SW480 (cell line): ENCODE results near the gene MPST.

ENCODE experiments used
- DNase-seq: peaks from one replicate; pipeline ENCODE4 v3.0.0-alpha.2; 2016; ENCODE audit warnings: low spot score

MPST gene

DNA sequence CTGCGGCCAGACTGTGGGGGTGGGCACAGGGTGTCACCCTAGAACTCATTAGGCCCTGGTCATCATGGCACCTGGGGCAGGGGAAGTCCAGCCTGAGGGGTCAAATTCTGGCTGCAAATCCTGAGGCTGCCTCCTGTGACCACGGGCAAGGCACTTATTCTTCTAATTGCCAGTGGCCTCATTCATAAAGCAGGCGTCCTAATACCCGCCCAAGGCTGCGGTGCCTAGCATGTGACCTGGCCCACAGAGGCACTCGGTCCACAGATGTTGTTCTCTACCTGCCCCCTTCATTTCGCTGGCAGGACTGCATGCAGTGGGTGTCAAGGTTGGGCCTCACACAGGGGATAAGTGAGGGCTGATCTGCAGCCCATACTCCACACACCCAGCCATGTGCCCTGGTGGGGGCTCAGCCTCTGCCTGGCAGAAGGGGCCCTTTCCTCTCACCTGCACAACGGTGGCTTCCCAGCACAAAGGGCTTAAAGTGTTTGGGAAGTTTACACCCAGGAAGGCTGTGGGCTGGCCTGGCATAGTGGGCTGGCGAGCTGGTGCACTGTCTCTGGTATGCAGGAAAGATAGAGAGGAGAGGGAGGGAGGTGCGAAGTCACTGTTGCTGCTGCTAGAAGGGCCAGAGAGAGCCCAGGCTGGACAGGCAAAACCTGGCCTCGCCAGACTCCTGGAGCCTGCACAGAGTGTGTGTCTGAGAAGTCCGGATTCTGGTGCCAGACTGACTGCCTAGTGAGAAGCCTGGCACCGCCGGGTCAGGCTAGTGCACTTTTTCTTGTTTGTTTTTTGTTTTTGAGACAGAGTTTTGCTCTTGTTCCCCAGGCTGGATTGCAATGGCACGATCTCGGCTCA lies 3.2 kb downstream of the MPST start:
- DNase-seq: no peak

DNA sequence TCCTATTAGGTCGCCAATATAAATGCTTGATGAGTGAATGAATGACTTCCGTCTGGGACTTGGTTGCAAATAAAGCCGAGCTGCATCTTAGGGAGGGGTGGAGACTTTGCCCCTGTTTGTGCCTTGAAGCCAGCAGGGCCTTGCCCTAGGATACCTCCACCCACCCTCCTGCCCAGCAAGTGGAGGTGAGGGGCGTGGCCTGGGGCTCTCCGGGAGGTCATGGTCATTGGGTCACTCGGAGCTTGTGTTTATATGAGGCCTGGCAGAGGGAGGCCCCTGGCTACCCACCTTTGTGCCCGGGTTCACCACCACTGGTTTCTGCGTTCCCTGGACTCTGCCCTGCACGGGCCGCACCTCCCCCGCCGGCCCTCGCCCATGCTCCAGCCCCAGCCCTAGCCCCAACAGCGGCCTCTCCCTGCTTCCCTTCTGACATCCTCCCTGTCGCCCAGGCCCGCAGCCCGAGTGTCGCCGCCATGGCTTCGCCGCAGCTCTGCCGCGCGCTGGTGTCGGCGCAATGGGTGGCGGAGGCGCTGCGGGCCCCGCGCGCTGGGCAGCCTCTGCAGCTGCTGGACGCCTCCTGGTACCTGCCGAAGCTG lies 4.3 kb downstream of the MPST start:
- no peak for DNase-seq

DNA sequence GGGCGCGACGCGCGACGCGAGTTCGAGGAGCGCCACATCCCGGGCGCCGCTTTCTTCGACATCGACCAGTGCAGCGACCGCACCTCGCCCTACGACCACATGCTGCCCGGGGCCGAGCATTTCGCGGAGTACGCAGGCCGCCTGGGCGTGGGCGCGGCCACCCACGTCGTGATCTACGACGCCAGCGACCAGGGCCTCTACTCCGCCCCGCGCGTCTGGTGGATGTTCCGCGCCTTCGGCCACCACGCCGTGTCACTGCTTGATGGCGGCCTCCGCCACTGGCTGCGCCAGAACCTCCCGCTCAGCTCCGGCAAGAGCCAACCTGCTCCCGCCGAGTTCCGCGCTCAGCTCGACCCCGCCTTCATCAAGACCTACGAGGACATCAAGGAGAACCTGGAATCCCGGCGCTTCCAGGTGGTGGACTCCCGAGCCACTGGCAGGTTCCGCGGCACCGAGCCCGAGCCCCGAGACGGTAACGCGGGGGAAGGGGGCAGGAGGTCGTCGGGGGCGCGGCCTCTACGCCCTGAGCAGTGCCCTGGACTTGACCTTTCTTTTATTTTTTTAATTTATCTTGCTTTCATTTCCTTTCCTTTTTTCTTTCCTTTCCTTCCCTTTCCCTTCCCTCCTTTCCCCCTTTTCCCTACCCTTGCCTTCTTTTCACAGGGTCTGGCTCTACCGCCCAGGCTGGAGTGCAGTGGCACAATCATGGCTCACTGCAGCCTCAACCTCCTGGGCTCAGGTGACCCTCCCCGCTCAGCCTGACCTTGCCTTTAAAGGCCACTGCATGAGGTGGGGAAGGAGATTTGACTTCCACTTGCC lies 5.0 kb downstream of the MPST start:
- no peak for DNase-seq

DNA sequence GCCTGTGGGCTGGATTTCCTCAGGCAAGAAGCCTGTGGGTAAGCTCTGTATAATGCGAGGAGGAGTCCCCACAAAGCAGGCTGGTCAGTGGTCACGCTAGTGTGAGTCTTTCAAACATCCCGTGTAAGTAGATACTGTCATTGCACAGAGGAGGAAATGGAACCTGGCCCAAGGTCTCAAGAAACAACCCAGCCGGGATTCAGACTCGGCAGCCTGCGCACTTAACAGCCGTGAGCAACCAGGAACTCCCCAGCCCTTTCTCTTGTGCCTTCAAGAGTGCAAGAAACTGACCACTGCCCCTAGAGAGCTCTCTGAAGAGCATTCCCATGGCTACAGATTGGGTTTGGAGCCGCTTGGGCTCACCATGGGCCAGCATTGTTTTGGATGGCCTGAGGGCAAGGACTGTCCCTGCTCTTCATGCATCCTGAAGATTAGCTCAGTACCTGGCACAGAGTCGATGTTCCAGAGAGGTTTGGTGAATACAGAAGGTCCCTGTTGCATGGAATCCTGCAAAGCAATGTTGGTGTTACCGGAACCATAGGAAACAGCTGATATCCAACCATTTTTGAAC lies 6.0 kb downstream of the MPST start:
- DNase-seq: no peak

DNA sequence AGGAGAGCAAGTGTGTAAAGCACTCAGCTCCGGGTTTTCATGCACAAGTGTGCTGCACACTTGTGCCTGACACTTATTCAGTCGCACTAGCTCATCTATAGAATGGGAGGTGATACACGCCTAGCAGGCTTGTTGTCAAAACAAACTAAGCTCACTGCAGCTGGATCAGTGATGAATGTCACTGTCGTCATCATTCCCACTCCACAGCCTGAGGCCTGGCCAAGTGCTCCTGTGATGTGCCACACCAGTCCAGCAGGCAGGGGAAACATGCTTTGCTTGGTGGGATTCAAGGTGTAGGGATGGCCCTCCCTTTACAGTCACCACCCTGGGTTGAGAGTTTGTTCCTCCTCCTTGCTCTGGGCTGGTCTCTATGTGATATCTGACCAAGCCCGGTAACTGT lies 6.8 kb downstream of the MPST start:
- DNase-seq: no peak

DNA sequence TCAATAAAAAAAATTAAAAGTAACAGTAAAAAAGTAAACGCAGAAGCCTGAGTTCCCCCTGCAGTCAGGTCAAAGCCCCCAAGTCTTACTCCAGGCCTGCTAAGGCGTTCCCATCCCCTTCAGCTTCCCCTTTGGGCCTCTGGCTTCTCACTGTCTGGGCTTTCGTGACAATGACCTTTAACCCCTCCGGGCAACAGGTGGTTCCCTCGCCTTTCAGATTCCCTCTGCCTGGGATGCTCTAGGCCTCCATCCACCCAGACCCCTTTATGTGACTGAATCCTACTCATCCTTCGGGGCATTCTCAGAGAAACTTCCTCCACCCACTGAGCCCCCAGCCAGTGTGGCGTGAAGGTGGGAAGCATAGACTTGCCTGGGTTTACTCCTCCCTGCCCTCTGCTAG lies 8.0 kb downstream of the MPST start:
- no peak for DNase-seq

DNA sequence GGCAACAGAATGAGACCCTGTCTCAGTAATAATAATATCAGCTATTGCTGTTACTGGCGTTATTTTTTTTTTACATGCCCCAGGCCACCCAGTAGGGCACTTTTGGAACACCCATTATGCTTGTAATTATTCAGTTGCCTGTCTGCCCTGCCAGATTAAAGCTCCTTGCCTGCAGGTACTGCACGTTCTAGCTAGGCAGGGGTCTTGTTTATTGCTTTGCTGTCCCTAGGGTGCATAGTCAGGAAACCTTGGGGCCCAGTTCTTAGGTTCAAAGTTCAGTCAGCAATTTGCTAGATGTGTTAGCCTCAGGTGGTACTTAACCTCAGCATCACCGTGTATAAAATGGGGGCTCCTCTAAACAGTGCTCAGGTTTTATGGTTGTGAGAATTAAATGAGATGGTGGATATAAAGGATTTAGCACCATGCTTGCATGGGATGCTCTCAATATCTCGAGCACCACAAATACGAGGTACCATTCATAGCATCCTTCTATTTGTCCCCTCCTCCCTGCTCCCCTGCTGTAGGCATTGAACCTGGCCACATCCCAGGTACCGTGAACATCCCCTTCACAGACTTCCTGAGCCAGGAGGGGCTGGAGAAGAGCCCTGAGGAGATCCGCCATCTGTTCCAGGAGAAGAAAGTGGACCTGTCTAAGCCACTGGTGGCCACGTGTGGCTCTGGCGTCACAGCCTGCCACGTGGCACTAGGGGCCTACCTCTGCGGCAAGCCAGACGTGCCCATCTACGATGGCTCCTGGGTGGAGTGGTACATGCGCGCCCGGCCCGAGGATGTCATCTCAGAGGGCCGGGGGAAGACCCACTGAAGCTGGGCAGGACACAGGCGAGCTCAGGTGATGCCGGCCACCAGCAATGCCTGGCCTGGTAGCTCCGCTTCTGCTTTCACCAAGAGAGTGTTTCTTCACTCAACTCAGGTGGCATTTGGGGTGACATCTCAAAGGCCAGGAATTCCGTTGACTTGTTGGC lies 9.4 kb downstream of the MPST start:
- no peak for DNase-seq

DNA sequence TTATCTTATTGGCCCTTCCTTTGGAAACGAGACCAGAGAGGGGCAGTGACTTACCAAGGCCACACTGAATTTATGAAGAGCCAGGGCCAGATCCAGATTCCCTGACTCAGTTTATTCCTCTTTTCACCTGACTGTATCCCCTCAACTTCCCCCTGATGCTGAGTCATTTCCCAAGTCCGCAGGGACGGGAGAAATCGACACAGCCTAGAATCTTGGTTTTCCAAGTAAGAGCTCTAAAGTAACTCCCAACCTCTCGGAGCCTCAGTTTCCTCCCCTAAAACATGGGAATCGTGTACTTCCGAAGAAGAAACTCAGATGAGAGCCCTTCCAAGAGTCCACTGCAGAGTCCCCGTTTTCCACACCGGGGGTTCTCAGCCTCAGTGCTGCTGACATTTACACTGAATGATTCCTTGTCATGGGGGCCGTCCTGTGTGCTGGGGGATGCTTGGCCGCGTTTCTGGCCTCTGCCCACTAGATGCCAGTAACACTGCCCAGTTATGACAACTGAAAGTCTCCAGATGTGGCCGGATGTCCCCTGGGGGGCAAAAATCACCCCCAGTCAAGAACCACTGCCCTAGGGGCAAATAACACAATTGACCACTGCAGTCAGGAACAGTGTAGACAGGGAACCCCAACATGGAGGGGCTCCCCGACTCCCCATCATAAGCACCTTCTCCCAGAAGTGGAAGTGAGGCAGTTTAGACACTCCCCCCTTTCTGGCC lies 11.2 kb downstream of the MPST start:
- no peak for DNase-seq

DNA sequence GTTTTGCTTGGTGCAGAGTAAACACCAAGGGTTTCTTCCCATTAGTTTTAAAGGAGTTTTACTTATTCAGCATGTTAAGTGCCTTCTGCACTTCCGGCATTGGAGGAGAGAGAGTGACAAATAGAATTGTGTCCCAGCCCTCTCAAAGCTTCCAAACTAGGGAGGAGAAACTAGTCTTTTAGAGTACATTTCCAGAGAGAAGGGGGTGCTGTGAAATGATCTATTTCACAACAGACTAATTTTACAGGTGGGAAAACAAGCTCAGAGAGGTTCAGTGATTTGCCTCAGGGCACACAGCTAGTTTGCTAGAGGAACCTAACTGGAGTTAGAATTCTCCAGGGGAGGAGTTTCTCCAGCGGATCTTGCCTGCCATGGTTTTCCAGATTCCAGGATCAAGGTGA lies 12.6 kb downstream of the MPST start:
- DNase-seq: no peak

DNA sequence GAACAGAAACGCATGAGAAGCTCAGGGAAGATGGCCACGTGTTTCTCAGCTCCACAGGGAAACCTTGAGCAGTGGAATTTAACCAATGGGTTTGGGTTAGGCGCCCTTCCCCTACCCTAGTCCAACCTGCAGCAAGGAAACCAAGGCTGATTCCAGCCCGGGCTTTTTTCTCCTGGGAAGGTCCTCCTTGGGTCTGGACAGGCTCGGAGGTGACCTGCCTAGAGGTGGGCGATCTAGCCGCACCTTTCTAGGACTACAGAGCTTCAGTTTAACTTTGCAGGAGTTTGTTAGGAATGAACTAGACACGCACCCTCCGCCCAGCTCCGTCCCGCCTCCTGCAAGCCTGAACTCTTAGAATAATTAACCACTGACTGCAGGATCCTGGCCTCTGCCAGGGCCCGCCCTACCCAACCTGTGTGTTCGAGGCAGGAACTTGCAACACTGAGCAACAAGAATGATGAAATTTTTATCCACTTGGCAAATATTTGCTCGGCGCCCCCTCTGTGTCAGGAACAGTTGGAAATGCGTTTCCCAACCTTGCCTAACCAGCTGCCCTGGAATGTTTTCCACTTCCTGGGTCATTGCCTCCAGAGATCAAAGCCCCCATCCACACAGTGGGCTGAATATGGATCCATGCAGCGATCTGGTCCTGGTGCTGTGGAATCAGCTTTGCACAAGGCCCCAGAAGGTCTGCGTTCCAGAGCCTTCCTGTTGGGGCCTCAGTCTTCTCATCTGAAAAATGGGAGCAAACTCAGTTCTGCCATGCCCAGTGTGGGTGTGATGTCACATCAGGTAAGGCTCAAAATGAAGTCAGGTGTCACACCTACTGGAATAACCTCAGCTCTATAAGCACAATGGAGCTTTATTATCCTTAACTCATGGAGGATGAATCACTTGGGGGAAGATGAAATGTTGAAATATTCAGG lies 13.3 kb downstream of the MPST start:
- peak; percentile 77 for DNase-seq

DNA sequence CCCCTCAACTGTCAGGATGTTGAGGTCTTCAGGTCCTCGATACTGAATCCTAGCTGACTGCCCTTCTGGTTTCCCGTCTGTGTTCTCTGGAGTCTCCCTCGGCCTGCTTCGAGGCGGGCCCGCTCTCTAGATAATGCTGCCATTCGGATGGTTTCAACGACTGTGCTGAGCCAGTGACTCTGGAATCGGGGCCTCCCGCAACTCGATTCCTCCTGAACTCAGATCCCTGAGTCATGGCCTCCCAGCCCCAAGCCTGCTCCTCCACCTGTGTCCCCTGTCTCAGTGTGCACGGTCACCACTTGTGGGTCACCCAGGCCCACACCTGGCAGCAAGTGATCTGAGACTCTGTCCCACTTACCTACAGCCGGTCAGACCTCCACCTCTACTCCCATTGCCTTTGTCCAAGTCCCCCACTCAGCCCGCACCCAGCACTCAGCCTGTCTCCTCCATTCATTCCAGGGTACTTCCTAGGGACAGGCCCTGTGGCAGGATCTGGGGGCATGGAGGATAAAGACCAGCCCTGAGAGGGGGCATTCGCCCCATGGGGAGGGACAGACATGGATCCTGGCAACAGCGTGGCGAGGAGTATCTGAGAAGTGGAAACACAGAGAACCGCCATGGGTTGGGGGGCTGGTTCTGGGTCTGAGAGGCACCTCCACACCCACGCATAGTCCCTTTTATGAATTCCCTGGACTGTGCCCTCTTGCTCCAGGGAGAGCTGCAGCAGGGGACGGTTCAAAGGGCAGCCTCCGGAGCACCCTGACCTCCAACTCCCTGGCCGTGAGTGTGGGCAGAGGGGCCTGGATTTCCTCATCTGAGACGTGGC lies 14.3 kb downstream of the MPST start:
- DNase-seq: no peak

DNA sequence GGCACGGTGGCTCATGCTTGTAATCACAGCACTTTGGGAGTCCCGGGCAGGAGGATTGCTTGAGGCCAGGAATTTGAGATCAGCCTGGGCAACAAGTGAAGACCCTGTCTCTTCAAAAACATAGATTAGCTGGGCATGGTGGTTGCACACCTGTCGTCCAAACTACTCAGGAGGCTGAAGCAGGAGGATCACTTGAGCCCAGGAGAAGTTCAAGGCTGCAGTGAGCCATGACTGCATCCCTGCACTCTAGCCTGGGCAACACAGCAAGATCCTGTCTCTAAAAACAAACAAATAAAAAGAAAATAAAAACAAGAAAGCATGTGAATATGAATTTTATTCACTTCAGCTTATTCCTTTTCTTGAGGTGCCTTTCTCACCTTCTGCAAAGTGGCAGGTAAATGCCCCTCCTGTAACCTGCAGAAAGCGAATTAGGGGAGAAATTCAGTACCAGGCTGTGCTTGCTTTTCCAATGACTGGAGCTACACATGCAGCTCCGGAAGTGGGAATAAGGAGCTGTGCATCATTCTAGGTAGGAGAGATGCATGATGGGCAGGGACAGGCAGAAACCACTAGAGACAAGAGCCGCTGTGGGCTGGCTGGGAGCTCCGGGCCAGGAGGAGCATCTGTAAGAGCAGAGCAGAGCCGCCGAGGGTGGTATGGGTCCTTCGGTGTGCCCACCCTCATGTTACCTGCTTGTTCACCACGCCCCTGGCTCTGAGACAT lies 17.3 kb downstream of the MPST start:
- DNase-seq: no peak

DNA sequence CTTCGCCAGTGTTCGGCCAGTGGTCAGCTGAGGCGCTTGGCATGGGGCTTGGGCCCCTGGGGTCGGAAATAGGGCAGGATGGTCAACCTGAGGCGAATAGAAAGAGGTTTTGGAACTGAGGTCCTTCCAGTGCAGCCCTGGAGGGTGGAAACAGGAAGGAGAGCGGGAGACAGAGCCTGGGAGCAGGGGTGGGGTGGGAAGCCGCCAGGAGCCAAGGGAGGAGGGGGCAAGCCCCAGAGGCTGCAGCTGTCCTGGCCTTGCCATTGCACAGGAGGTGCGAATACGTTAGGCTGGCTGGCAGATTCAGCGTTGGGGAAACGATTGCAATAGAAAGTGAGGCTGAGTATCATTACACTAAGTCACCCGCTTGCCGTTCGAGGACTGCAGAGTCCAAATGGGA lies 18.1 kb downstream of the MPST start:
- DNase-seq: no peak

DNA sequence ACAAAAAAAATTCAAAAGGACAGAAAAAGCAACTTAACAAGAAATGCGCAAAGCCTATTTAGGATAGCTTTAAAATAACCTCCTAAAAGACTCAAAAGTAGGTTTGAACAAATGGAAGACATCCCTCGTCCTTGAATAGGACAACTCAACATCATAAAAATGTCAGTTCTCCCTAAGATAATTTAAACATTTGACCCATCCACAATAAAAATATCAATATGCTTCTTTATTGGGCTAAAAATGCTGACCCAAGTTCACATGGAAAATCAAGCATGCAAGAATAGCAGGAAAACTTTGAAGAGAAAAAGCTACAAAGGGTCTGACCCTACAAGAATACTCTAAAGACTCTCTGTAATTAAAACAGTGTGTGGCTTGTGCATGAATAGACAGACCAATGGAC lies 19.9 kb downstream of the MPST start:
- no peak for DNase-seq

DNA sequence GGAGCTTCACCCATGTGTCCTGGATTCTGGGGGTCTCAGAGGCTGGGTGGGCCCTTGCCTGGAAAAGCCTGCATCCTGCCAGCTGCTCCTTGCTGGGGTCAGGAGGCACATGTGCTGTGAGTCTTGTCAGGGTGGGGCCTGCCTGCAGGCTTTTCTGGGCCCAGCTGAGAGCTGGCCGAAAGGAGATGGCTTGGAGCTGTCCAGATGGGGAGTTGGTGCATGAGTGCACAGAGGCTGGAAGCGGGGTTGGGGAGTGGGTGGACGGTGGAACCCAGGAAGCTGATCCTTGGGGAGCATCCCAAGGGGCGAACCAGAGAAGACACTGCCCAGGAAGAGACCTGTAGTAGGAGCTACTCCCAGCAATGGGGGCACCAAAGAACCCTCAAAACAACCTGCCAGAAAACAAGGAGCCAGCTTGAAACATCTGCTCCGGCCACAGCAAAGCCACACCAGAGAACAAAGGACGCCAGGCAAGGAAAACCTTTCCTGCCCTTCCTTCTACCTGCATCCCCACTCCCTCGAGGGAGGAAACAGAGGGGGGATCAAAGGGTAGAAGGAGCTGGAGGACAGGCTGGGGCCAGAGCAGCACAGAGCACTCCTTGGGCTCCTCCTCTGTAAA lies 23.8 kb downstream of the MPST start:
- no peak for DNase-seq

DNA sequence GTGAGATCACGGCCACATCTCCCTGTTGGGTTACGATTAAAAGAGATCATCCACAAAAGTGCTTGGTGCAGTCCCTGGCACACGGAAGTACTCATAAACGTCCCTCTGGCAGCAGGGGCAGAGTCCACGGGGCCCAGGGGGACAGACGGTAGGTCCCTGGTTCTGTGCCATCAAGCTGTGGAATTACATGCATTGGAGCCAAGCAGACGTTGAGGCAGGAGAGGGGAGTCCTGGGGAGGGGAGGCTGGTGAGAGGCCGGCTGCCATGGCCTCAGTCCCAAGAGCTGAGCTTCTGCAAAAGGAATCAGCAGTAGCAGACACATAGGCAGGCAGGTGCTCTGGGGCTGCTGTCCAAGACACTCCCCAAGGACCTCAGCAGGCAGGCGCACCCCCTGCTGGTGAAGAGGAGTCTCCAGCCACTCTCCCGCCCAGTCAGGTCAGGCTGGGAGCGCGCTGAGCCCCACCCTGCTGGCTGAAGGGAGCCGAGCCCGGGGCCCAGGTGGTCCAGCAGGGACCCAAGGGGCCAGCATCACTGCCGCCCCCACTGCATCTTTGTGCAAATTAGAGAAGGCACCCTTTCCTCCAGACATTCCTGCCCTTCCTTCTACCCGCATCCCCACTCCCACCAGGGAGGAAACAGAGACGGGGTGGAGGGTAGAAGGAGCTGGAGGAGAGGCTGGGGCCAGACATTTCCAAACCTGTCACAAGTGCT lies 24.4 kb downstream of the MPST start:
- peak; percentile 68 for DNase-seq
